Measurements from ENCODE around the gene TYW1B.
"Not testable (repeated sequence)": the region's sequence is repeated elsewhere in the genome, so short reads cannot be mapped to it uniquely, and the experiment has no call there.

- TF ChIP-seq EP300 (IDR thresholded peaks at IDR 0.05; ENCODE audit: borderline replicate concordance); RAD21 (IDR thresholded peaks at IDR 0.05; ENCODE audit: low read depth); TCF12 (IDR thresholded peaks at IDR 0.05; ENCODE audit: low read depth); YY1 (IDR thresholded peaks at IDR 0.05; ENCODE audit: low read depth): not testable (repeated sequence)
- TF ChIP-seq, protein P1, sequence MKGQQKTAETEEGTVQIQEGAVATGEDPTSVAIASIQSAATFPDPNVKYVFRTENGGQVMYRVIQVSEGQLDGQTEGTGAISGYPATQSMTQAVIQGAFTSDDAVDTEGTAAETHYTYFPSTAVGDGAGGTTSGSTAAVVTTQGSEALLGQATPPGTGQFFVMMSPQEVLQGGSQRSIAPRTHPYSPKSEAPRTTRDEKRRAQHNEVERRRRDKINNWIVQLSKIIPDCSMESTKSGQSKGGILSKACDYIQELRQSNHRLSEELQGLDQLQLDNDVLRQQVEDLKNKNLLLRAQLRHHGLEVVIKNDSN (IDR thresholded peaks at IDR 0.05) = not testable (repeated sequence)
These were observed at the start of gene TYW1B for GRCh38 chr7:72827839-72828591.

All from Ishikawa (cell line).